HL-60 (cell line): Measurements from ENCODE around the gene CXCR6.
"Not testable (repeated sequence)": the region's sequence is repeated elsewhere in the genome, so short reads cannot be mapped to it uniquely, and the experiment has no call there.

Experiments
- DNase-seq, 2 experiments: peaks; one replicate each; pipeline ENCODE4 v3.0.0-alpha.2; 2010 to 2020; ENCODE audit warnings: low read depth in 1 of 2, low spot score in 1 of 2
- H3K27ac ChIP-seq: fragments of 250-450 bp; sonication (Bioruptor Pico); replicated peaks from 2 replicates; pipeline ENCODE4 v1.5.1; 2020; ENCODE audit warnings: mild to moderate bottlenecking, moderate library complexity
- H3K27me3 ChIP-seq: fragments of 250-450 bp; sonication (Bioruptor Pico); 2 replicates; pipeline ENCODE4 v1.5.1; 2021; ENCODE audit warnings: mild to moderate bottlenecking, moderate library complexity; ENCODE audit not compliant: insufficient read depth, poor library complexity, severe bottlenecking
- H3K4me3 ChIP-seq: replicated peaks from 2 replicates; pipeline ENCODE4 v1.5.1; 2011; ENCODE audit warnings: mild to moderate bottlenecking, control low read depth, low read length; ENCODE audit not compliant: insufficient read depth
- GABPA ChIP-seq: IDR thresholded peaks from 2 replicates; pipeline ENCODE4 v1.6.1; 2012; ENCODE audit warnings: low read depth
- POLR2AphosphoS5 ChIP-seq: IDR thresholded peaks from 2 replicates; pipeline ENCODE4 v1.6.1; 2012; ENCODE audit warnings: low read depth
- SPI1 ChIP-seq: IDR thresholded peaks from 2 replicates; pipeline ENCODE4 v1.6.1; 2012; ENCODE audit warnings: low read depth, mild to moderate bottlenecking, borderline replicate concordance
- TF ChIP-seq, protein P1 (sequence below): IDR thresholded peaks from 2 replicates; pipeline ENCODE4 v1.6.1; 2012; ENCODE audit warnings: low read depth; ENCODE audit not compliant: insufficient replicate concordance
- TF ChIP-seq, protein P2 (sequence below): IDR thresholded peaks from one replicate; pipeline ENCODE4 v1.5.1; 2011; ENCODE audit warnings: low read length, control low read depth, inconsistent platforms; ENCODE audit not compliant: insufficient read depth

Gene CXCR6

DNA sequence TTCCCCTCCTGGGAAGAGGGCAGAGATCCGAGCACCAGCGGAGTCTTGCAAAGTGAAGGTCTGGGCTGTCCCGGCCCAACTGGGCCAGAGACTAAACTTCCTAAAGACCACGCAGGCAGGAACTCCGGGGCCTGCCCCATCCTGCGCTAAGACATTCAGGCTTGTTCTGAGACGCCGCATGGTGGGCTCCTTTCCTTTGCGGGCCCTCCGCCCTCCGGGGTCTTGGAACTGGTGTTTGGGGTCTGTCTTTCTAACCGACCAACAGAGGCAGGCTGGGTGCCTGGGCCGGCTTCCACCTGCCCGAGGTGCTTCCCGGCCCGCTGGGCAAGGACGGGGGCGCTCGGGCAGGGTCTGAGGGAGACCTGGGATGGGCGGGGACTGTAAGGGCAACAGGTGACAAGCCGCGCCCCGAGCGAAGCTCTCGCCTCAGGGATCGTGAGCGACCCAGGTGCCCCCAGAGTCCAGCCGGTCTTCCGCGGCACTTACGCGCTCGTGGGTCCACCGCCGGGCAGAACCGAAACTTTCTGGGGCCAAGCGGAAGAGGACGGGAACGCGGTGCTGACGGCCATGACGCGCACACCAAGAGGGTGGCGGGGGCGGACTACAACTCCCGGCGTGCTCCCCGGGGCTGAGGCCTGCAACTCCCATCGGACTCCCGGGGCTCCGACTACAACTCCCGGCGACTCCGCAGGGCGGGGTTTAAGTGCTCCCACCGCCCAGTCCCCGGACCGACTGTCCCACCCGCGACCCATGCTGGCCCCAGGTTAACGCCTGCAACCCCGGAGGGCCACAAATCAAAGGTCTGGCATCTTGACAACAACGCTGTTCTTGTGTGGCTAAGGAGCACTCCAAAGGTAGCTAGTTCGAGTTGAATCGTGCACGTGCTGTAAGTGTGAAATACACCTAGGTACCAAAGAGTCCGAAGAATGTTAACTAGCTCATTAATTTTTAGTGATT is 52.2 kb downstream of the CXCR6 start, which contains the start of gene FYCO1:
TSS of gene FYCO1 (minus strand) at position 589 of the 957 bp plus-strand sequence. CDS start 10,914 bp downstream, outside the sequence.
- Histone ChIP-seq H3K27me3 (no peaks in the 10 kb centered on the region), H3K27ac (peak within 1 kb of the TSS; percentile 90), H3K4me3 (peak within 1 kb of the TSS; percentile 88)
- DNase-seq, result peak; percentile 84 to 93
- no peak; the same call in 1 of the 2 replicates for TF ChIP-seq SPI1
- TF ChIP-seq, protein P1, sequence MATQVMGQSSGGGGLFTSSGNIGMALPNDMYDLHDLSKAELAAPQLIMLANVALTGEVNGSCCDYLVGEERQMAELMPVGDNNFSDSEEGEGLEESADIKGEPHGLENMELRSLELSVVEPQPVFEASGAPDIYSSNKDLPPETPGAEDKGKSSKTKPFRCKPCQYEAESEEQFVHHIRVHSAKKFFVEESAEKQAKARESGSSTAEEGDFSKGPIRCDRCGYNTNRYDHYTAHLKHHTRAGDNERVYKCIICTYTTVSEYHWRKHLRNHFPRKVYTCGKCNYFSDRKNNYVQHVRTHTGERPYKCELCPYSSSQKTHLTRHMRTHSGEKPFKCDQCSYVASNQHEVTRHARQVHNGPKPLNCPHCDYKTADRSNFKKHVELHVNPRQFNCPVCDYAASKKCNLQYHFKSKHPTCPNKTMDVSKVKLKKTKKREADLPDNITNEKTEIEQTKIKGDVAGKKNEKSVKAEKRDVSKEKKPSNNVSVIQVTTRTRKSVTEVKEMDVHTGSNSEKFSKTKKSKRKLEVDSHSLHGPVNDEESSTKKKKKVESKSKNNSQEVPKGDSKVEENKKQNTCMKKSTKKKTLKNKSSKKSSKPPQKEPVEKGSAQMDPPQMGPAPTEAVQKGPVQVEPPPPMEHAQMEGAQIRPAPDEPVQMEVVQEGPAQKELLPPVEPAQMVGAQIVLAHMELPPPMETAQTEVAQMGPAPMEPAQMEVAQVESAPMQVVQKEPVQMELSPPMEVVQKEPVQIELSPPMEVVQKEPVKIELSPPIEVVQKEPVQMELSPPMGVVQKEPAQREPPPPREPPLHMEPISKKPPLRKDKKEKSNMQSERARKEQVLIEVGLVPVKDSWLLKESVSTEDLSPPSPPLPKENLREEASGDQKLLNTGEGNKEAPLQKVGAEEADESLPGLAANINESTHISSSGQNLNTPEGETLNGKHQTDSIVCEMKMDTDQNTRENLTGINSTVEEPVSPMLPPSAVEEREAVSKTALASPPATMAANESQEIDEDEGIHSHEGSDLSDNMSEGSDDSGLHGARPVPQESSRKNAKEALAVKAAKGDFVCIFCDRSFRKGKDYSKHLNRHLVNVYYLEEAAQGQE, result peak; percentile 43
- TF ChIP-seq, protein P2, sequence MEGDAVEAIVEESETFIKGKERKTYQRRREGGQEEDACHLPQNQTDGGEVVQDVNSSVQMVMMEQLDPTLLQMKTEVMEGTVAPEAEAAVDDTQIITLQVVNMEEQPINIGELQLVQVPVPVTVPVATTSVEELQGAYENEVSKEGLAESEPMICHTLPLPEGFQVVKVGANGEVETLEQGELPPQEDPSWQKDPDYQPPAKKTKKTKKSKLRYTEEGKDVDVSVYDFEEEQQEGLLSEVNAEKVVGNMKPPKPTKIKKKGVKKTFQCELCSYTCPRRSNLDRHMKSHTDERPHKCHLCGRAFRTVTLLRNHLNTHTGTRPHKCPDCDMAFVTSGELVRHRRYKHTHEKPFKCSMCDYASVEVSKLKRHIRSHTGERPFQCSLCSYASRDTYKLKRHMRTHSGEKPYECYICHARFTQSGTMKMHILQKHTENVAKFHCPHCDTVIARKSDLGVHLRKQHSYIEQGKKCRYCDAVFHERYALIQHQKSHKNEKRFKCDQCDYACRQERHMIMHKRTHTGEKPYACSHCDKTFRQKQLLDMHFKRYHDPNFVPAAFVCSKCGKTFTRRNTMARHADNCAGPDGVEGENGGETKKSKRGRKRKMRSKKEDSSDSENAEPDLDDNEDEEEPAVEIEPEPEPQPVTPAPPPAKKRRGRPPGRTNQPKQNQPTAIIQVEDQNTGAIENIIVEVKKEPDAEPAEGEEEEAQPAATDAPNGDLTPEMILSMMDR, result no peak
- TF ChIP-seq GABPA, result 0 out of 2 replicates have a peak, but pooled peaks have one; percentile 12
- TF ChIP-seq POLR2AphosphoS5, result peak; percentile 66; the same call in 1 of the 2 replicates

DNA sequence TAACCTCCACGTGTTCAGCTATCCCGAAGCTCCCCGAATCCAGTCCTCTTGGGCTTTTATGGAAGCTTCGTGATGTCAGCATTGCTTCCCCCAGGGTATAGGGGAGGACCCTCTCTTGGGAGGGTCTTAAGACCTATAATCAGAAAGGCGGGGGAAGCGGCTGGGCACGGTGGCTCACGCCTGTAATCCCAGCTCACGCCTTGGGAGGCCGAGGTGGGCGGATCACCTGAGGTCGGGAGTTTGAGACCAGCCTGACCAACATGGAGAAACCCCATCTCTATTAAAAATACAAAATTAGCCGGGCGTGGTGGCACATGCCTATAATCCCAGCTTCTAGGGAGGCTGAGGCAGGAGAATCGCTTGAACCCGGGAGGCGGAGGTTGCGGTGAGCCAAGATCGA is 54.2 kb downstream of the CXCR6 start:
- H3K27ac ChIP-seq, result not testable (repeated sequence)

DNA sequence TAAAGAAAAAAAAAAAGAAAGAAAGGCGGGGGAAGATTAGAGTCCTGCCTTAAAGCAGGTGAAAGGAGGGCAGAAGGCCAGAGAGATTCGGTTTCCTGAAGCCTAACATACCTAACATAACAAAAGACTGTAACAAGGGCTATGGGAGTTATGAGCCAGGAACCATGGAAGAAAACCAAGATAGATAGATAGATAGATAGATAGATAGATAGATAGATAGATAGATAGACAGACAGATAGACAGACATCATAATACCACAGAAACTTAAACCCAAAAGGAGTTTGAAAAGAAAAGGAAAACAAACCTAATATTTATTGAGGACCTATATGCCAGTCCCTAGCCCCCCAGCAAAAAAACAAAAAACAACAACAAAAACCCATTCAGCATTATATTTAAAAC is 54.7 kb downstream of the CXCR6 start:
- H3K27ac ChIP-seq, result no peak overlapping the region
- no peak overlapping the region for H3K4me3 ChIP-seq
- no peak for DNase-seq
- TF ChIP-seq POLR2AphosphoS5 (no peak), GABPA (no peak), SPI1 (no peak)
- TF ChIP-seq, protein P2, result no peak
- TF ChIP-seq, protein P1, result no peak
- H3K27me3 ChIP-seq, result no peaks in the 10 kb centered on the region

More for the DNA sequence above, 54.2 kb downstream of the CXCR6 start:
- not testable (repeated sequence) for DNase-seq, H3K27me3 ChIP-seq, H3K4me3 ChIP-seq
